Large intestine (tissue), 3 donors: Measurements from ENCODE around the gene MICOS13. TPM values are rescaled to one million over a fixed set of nuclear protein-coding genes. Genes with fewer than 3 reads are reported as not detected.
"Not testable (repeated sequence)": the region's sequence is repeated elsewhere in the genome, so short reads cannot be mapped to it uniquely, and the experiment has no call there.

ENCODE experiments used
- DNase-seq, 2 donors: peaks; one replicate each; pipeline versions ENCODE4 v3.0.0 to v3.0.0-alpha.2; 2013
- H3K27ac ChIP-seq: one replicate; pipeline ENCODE4 v1.5.1; 2013; ENCODE audit warnings: low read length
- H3K27me3 ChIP-seq: 2 replicates; pipeline ENCODE4 v1.6.1; 2013; ENCODE audit warnings: low read length; ENCODE audit not compliant: control insufficient read depth, insufficient read depth
- H3K36me3 ChIP-seq: 2 replicates; pipeline ENCODE4 v1.6.1; 2013; ENCODE audit warnings: low read length; ENCODE audit not compliant: control insufficient read depth, insufficient read depth
- H3K4me1 ChIP-seq: one replicate; pipeline ENCODE4 v1.6.1; 2013; ENCODE audit warnings: low read length; ENCODE audit not compliant: control insufficient read depth, insufficient read depth
- H3K4me3 ChIP-seq: one replicate; pipeline ENCODE4 v1.5.1; 2013; ENCODE audit warnings: low read length
- H3K9me3 ChIP-seq: one replicate; pipeline ENCODE4 v1.6.1; 2013; ENCODE audit warnings: mild to moderate bottlenecking, low read depth, low read length, moderate library complexity; ENCODE audit not compliant: control insufficient read depth
- WGBS: methylation state at CpG from one replicate; pipeline ENCODE4 v1.1.5; 2013; ENCODE audit warnings: low lambda C conversion rate; ENCODE audit not compliant: insufficient coverage; 5-methylcytosine and 5-hydroxymethylcytosine counted together
- polyA plus RNA-seq: library from polyadenylated mRNA; unstranded; fragments of 120-200 nt; gene quantifications from one replicate; pipeline ENCODE4 v1.2.1, GENCODE V29; 2013

Gene MICOS13
- polyA plus RNA-seq, 1 donor, result 48.0 TPM

GRCh38 chr19:5714816-5715215 is 34.5 kb upstream of the MICOS13 start:
- WGBS, result no CpG with 5 or more reads among the region's 10 CpGs
- H3K36me3 ChIP-seq, result peaks cover 44% of the 10 kb centered on the region

GRCh38 chr19:5713228-5713627 is 32.9 kb upstream of the MICOS13 start:
- no peak for DNase-seq
- WGBS, result no CpG with 5 or more reads among the region's 9 CpGs
- H3K36me3 ChIP-seq, result peaks cover 50% of the 10 kb centered on the region
- peaks cover under 1% of the 10 kb centered on the region for H3K4me1 ChIP-seq
- no peak overlapping the region for H3K27ac ChIP-seq
- no peaks in the 10 kb centered on the region for H3K27me3 ChIP-seq
- H3K9me3 ChIP-seq, result no peaks in the 10 kb centered on the region
- no peak overlapping the region for H3K4me3 ChIP-seq

More at GRCh38 chr19:5714816-5715215, 34.5 kb upstream of the MICOS13 start:
- Histone ChIP-seq H3K27me3 (no peaks in the 10 kb centered on the region), H3K4me1 (peaks cover 8% of the 10 kb centered on the region), H3K4me3 (no peak overlapping the region), H3K9me3 (no peaks in the 10 kb centered on the region), H3K27ac (no peak overlapping the region)
- DNase-seq, result no peak

GRCh38 chr19:5711713-5712161 is 31.4 kb upstream of the MICOS13 start:
- DNase-seq, result no peak
- H3K4me3 ChIP-seq, result no peak overlapping the region
- H3K27me3 ChIP-seq, result no peaks in the 10 kb centered on the region
- H3K4me1 ChIP-seq, result no peaks in the 10 kb centered on the region
- no peak overlapping the region for H3K27ac ChIP-seq
- H3K9me3 ChIP-seq, result no peaks in the 10 kb centered on the region
- 100% methylated on average over 2 of the region's 25 CpGs for WGBS
- H3K36me3 ChIP-seq, result peaks cover 61% of the 10 kb centered on the region

- peaks cover 65% of the 10 kb centered on the region for H3K36me3 ChIP-seq
- no peak overlapping the region for H3K27ac ChIP-seq
- no peak for DNase-seq
- no peak overlapping the region for H3K4me3 ChIP-seq
- no peaks in the 10 kb centered on the region for H3K4me1 ChIP-seq
- no peaks in the 10 kb centered on the region for H3K9me3 ChIP-seq
- no peaks in the 10 kb centered on the region for H3K27me3 ChIP-seq
- no CpG with 5 or more reads among the region's 8 CpGs for WGBS
These were observed 30.7 kb upstream of the MICOS13 start for GRCh38 chr19:5711025-5711424.

- no peaks in the 10 kb centered on the region for H3K9me3 ChIP-seq
- H3K27me3 ChIP-seq, result no peaks in the 10 kb centered on the region
- DNase-seq, result no peak
- no CpG with 5 or more reads among the region's 37 CpGs for WGBS
- no peak overlapping the region for H3K27ac ChIP-seq
- no peaks in the 10 kb centered on the region for H3K4me1 ChIP-seq
- H3K36me3 ChIP-seq, result peaks cover 79% of the 10 kb centered on the region
- H3K4me3 ChIP-seq, result no peak overlapping the region
These were observed 27.6 kb upstream of the MICOS13 start for GRCh38 chr19:5707576-5708575.

- no peaks in the 10 kb centered on the region for H3K4me1 ChIP-seq
- no peak overlapping the region for H3K27ac ChIP-seq
- WGBS, result no CpG with 5 or more reads among the region's 35 CpGs
- no peak for DNase-seq
- H3K9me3 ChIP-seq, result no peaks in the 10 kb centered on the region
- no peak overlapping the region for H3K4me3 ChIP-seq
- no peaks in the 10 kb centered on the region for H3K27me3 ChIP-seq
- peaks cover 70% of the 10 kb centered on the region for H3K36me3 ChIP-seq
These were observed 26.7 kb upstream of the MICOS13 start for GRCh38 chr19:5706876-5707573.

- no CpG with 5 or more reads among the region's 16 CpGs for WGBS
- Histone ChIP-seq H3K9me3 (peaks cover 4% of the 10 kb centered on the region), H3K36me3 (peaks cover 60% of the 10 kb centered on the region), H3K27me3 (no peaks in the 10 kb centered on the region), H3K4me1 (no peaks in the 10 kb centered on the region), H3K4me3 (no peak overlapping the region), H3K27ac (no peak overlapping the region)
- DNase-seq, result no peak
These were observed 25.2 kb upstream of the MICOS13 start for GRCh38 chr19:5705552-5705951.

GRCh38 chr19:5703819-5704818 is 23.8 kb upstream of the MICOS13 start:
- Histone ChIP-seq H3K9me3 (peaks cover 4% of the 10 kb centered on the region), H3K36me3 (peaks cover 61% of the 10 kb centered on the region), H3K27me3 (no peaks in the 10 kb centered on the region), H3K27ac (no peak overlapping the region), H3K4me1 (no peaks in the 10 kb centered on the region), H3K4me3 (no peak overlapping the region)
- DNase-seq, result no peak
- WGBS, result no CpG with 5 or more reads among the region's 40 CpGs

- DNase-seq, H3K27ac ChIP-seq, H3K4me1 ChIP-seq, H3K9me3 ChIP-seq, H3K4me3 ChIP-seq, H3K27me3 ChIP-seq: not testable (repeated sequence)
- H3K36me3 ChIP-seq, result peaks cover 64% of the 10 kb centered on the region
- no CpG with 5 or more reads among the region's 28 CpGs for WGBS
These were observed 21.7 kb upstream of the MICOS13 start for GRCh38 chr19:5702053-5702410.
